MM.1S (cell line): ENCODE data around the gene CCDC87.

ENCODE experiments used
- CTCF ChIP-seq: fragments of 300-600 bp; sonication (generic); IDR thresholded peaks from 2 replicates; pipeline ENCODE4 v1.5.1; 2016; ENCODE audit warnings: antibody characterized with exemption, low read length, mixed read lengths
- EZH2 ChIP-seq: fragments of 300-600 bp; sonication (generic); optimal IDR thresholded peaks from 2 replicates; pipeline ENCODE3; 2017; ENCODE audit warnings: low read depth, mild to moderate bottlenecking, antibody characterized with exemption, low read length, mixed read lengths
- EZH2phosphoT487 ChIP-seq: fragments of 300-600 bp; sonication (generic); IDR thresholded peaks from 2 replicates; pipeline ENCODE4 v1.6.1; 2018; ENCODE audit warnings: antibody characterized with exemption, low read length

GRCh38 chr11:66625752-66626149, 32.9 kb upstream of the CCDC87 start:
- TF ChIP-seq CTCF (no peak), EZH2phosphoT487 (no peak), EZH2 (no peak)
